Gastroesophageal sphincter (tissue), 3 donors: ENCODE data around the gene PAPPA2.

Experiments
- EP300 ChIP-seq: sonication (generic); formaldehyde crosslinking; IDR thresholded peaks from one replicate; pipeline ENCODE4 v1.6.1; 2017; ENCODE audit warnings: antibody characterized with exemption, mild to moderate bottlenecking
- POLR2A ChIP-seq, 2 donors: fragments of 450-650 bp; IDR thresholded peaks; one replicate each; pipeline ENCODE4 v1.6.1; 2017; ENCODE audit warnings: antibody characterized with exemption in 2 of 2, mild to moderate bottlenecking in 2 of 2, moderate library complexity in 1 of 2
- TF ChIP-seq, protein P1 (sequence below), 4 experiments: fragments of 200-600 bp in 2 of 4; fragments of 450-650 bp in 2 of 4; sonication (generic) in 1 of 4; IDR thresholded peaks; one replicate each; pipeline ENCODE4 v1.5.1; 2017 to 2019; ENCODE audit warnings: antibody characterized with exemption in 4 of 4, mild to moderate bottlenecking in 2 of 4, moderate library complexity in 2 of 4

GRCh38 chr1:176847052-176847451 lies 384.1 kb downstream of the PAPPA2 start:
- TF ChIP-seq POLR2A (IDR thresholded peaks at IDR 0.05) (no peak), EP300 (no peak)
- TF ChIP-seq, protein P1, sequence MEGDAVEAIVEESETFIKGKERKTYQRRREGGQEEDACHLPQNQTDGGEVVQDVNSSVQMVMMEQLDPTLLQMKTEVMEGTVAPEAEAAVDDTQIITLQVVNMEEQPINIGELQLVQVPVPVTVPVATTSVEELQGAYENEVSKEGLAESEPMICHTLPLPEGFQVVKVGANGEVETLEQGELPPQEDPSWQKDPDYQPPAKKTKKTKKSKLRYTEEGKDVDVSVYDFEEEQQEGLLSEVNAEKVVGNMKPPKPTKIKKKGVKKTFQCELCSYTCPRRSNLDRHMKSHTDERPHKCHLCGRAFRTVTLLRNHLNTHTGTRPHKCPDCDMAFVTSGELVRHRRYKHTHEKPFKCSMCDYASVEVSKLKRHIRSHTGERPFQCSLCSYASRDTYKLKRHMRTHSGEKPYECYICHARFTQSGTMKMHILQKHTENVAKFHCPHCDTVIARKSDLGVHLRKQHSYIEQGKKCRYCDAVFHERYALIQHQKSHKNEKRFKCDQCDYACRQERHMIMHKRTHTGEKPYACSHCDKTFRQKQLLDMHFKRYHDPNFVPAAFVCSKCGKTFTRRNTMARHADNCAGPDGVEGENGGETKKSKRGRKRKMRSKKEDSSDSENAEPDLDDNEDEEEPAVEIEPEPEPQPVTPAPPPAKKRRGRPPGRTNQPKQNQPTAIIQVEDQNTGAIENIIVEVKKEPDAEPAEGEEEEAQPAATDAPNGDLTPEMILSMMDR (IDR thresholded peaks at IDR 0.05), result no peak
